ENCODE measurements around the gene LRMDA. TPM values are rescaled to one million over a fixed set of nuclear protein-coding genes. Genes with fewer than 3 reads are reported as not detected.

The LRMDA gene
- total and polyA plus RNA-seq, 2 of the 4 experiments (the other 2 are of a cell fraction): 0.07 TPM; not detected in 1

DNA sequence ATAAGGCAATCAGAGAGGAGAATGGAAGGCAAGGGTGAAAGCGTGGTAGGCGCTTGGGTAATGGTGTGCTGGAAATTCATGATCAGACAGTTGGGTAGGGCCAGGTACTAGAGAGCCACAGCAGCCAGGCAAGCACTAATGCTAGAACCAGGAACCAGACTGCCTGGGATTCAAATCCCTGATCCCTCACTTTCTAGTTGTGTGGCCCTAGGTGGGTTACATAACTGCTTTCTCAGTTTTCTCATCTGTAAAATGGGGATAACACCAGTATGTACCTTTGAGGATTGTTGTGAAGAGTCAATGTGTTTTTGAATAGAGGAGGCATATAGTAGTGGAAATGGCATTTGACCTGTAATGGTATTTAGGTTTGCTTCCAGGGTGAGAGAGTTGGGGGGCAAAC lies 225.9 kb downstream of the LRMDA start:
- ChIA-PET POLR2A (ENCODE audit: unreplicated experiment) (no interaction called here), CTCF (no interaction called here)
- DNase-seq (no peak), ATAC-seq (ENCODE audit: low read depth) (no peak)
- Histone ChIP-seq H3K27me3 (ENCODE audit: control insufficient read depth, insufficient read depth, low read length) (peaks cover 3% of the 10 kb centered on the region), H3K9me1 (ENCODE audit: insufficient read depth, low read length) (no peaks in the 10 kb centered on the region), H3K36me3 (ENCODE audit: control insufficient read depth, insufficient read depth, low read length) (no peaks in the 10 kb centered on the region), H2BK5ac (ENCODE audit: low read depth, low read length, poor library complexity, severe bottlenecking) (no peak overlapping the region), H3K4me3 (ENCODE audit: insufficient read depth, low read depth, low read length) (no peak overlapping the region), H2AK5ac (ENCODE audit: low read depth, low read length) (no peak overlapping the region), H3K4ac (ENCODE audit: low read depth, low read length) (no peak overlapping the region), H2AK9ac (replicated peaks; ENCODE audit: low read depth, low read length, poor library complexity) (no peak overlapping the region), H4K8ac (ENCODE audit: low read depth in 2 of 2, low read length in 2 of 2) (no peak overlapping the region), H3K79me1 (ENCODE audit: low read depth in 1 of 2, low read length in 2 of 2) (no peaks in the 10 kb centered on the region), H3K4me1 (ENCODE audit: control insufficient read depth, insufficient read depth, low read length) (no peaks in the 10 kb centered on the region), H2BK120ac (ENCODE audit: low read depth, low read length) (no peak overlapping the region), H3K14ac (replicated peaks; ENCODE audit: low read depth, low read length) (no peak overlapping the region), H2BK15ac (ENCODE audit: low read depth, low read length) (no peak overlapping the region), H3K4me2 (ENCODE audit: low read depth, low read length) (no peak overlapping the region), H3K23ac (ENCODE audit: low read depth, low read length) (no peak overlapping the region), H2BK20ac (ENCODE audit: low read depth, low read length) (no peak overlapping the region), H4K91ac (ENCODE audit: insufficient read depth, low read depth, low read length) (no peak overlapping the region), H3K27ac (ENCODE audit: insufficient read depth, low read length) (no peak overlapping the region), H4K5ac (ENCODE audit: low read depth, low read length) (no peak overlapping the region), H2AFZ (replicated peaks; ENCODE audit: low read length, poor library complexity) (no peak overlapping the region), H4K20me1 (ENCODE audit: insufficient read depth, low read length) (no peaks in the 10 kb centered on the region), H3K56ac (ENCODE audit: extremely low read depth, insufficient read depth, low read length) (no peak overlapping the region), H3K9me3 (ENCODE audit: control insufficient read depth, insufficient read depth, low read length) (no peaks in the 10 kb centered on the region), H3K9ac (ENCODE audit: low read depth, low read length) (no peak overlapping the region), H3K18ac (ENCODE audit: low read depth, low read length) (no peak overlapping the region)
- intact Hi-C loops (cut with micrococcal nuclease) (no loop called here), dilution Hi-C loops (cut with HindIII; ENCODE audit: low sequenced_read_pairs, unreplicated experiment) (no loop called here), in situ Hi-C loops (cut with MboI; ENCODE audit: low sequenced_read_pairs) (no loop called here)
- TF ChIP-seq RAD21 (IDR thresholded peaks at IDR 0.05; ENCODE audit: low read length) (no peak), MAFK (IDR thresholded peaks at IDR 0.05; ENCODE audit: low read depth, low read length) (no peak), FOS (IDR thresholded peaks at IDR 0.05; ENCODE audit: low read depth, low read length) (no peak)
- TF ChIP-seq, protein P1, sequence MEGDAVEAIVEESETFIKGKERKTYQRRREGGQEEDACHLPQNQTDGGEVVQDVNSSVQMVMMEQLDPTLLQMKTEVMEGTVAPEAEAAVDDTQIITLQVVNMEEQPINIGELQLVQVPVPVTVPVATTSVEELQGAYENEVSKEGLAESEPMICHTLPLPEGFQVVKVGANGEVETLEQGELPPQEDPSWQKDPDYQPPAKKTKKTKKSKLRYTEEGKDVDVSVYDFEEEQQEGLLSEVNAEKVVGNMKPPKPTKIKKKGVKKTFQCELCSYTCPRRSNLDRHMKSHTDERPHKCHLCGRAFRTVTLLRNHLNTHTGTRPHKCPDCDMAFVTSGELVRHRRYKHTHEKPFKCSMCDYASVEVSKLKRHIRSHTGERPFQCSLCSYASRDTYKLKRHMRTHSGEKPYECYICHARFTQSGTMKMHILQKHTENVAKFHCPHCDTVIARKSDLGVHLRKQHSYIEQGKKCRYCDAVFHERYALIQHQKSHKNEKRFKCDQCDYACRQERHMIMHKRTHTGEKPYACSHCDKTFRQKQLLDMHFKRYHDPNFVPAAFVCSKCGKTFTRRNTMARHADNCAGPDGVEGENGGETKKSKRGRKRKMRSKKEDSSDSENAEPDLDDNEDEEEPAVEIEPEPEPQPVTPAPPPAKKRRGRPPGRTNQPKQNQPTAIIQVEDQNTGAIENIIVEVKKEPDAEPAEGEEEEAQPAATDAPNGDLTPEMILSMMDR (conservative IDR thresholded peaks at IDR 0.05; ENCODE audit: low read depth, low read length): no peak
- BruUV-seq (replicated peaks): no TSS peak
- WGBS, 2 experiments (ENCODE audit: extremely low coverage in 2 of 2, insufficient read length in 1 of 2): no CpG with 5 or more reads among the region's 2 CpGs

Measured in IMR-90 (cell line).